22Rv1 (cell line): Measurements from ENCODE around the gene CYTL1.
"Not testable (repeated sequence)": the region's sequence is repeated elsewhere in the genome, so short reads cannot be mapped to it uniquely, and the experiment has no call there.

ENCODE experiments used
- H3K27ac ChIP-seq: fragments of 450-650 bp; 2 replicates; pipeline ENCODE4 v1.5.1; 2017
- CTCF ChIP-seq: fragments of 450-650 bp; IDR thresholded peaks from 2 replicates; pipeline ENCODE4 v1.5.1; 2017; ENCODE audit warnings: mild to moderate bottlenecking
- ZFX ChIP-seq: fragments of 450-650 bp; IDR thresholded peaks from 2 replicates; pipeline ENCODE4 v1.6.1; 2017; ENCODE audit warnings: antibody characterized with exemption, borderline replicate concordance

The CYTL1 gene

GRCh38 chr4:5012244-5012898 lies 6.9 kb downstream of the CYTL1 start:
- no peak for TF ChIP-seq CTCF
- no peak for TF ChIP-seq ZFX
- H3K27ac ChIP-seq, result no peak overlapping the region

- no peak for TF ChIP-seq ZFX
- TF ChIP-seq CTCF, result no peak
- no peak overlapping the region for H3K27ac ChIP-seq
Observed at GRCh38 chr4:5010984-5011383, 8.3 kb downstream of the CYTL1 start.

GRCh38 chr4:5009796-5010195 lies 9.5 kb downstream of the CYTL1 start:
- TF ChIP-seq ZFX (no peak), CTCF (no peak)
- H3K27ac ChIP-seq, result no peak overlapping the region

- H3K27ac ChIP-seq, result not testable (repeated sequence)
Observed at GRCh38 chr4:5006932-5007331, 12.3 kb downstream of the CYTL1 start.

GRCh38 chr4:5004496-5004895 lies 14.8 kb downstream of the CYTL1 start:
- TF ChIP-seq CTCF (no peak), ZFX (no peak)
- H3K27ac ChIP-seq, result no peak overlapping the region

GRCh38 chr4:5003918-5004317 lies 15.3 kb downstream of the CYTL1 start:
- no peak overlapping the region for H3K27ac ChIP-seq
- TF ChIP-seq CTCF, result no peak
- TF ChIP-seq ZFX, result no peak

GRCh38 chr4:5003372-5003857 lies 15.8 kb downstream of the CYTL1 start:
- TF ChIP-seq CTCF (no peak), ZFX (no peak)
- H3K27ac ChIP-seq, result no peak overlapping the region

GRCh38 chr4:5001641-5002040 lies 17.6 kb downstream of the CYTL1 start:
- not testable (repeated sequence) for H3K27ac ChIP-seq

- H3K27ac ChIP-seq, result not testable (repeated sequence)
Observed at GRCh38 chr4:4996935-4997334, 22.3 kb downstream of the CYTL1 start.
